Thyroid gland (tissue), 4 donors: ENCODE measurements around the gene RASSF8.

Experiments
- CTCF ChIP-seq, 6 experiments: fragments of 200-600 bp in 3 of 6; fragments of 450-650 bp in 3 of 6; sonication (generic) in 3 of 6; IDR thresholded peaks; one replicate each; pipeline ENCODE4 v1.5.1; 2016 to 2019; ENCODE audit warnings: antibody characterized with exemption in 6 of 6, mild to moderate bottlenecking in 2 of 6, inconsistent platforms in 1 of 6, moderate library complexity in 1 of 6
- POLR2A ChIP-seq, 2 donors: fragments of 450-650 bp; IDR thresholded peaks; one replicate each; pipeline ENCODE4 v1.6.1; 2017; ENCODE audit warnings: antibody characterized with exemption in 2 of 2, mild to moderate bottlenecking in 2 of 2, moderate library complexity in 1 of 2

- TF ChIP-seq POLR2A (IDR thresholded peaks at IDR 0.05) (no peak), CTCF (IDR thresholded peaks at IDR 0.05) (no peak)
Measured at GRCh38 chr12:26000898-26001297, 42.4 kb downstream of the RASSF8 start.
